Activated CD4-positive, alpha-beta T cell treated with anti-CD3 and anti-CD28 coated beads for 36 hours (primary cell): Measurements from ENCODE around the gene CARHSP1. TPM values are rescaled to one million over a fixed set of nuclear protein-coding genes. Genes with fewer than 3 reads are reported as not detected.

Experiments used
- ATAC-seq: fragments of 200-7000 bp; cut with Tn5 transposase; one replicate; pipeline ENCODE4 v1.10.0; 2021; ENCODE audit warnings: mild to moderate bottlenecking, moderate library complexity
- CTCF ChIA-PET: fragments of 350-600 bp; sonication (Branson Sonifier 250); formaldehyde crosslinking; loops from one replicate; lab custom pipeline; 2021; ENCODE audit warnings: antibody characterized with exemption; lab: Charles Lee
- POLR2A ChIA-PET: fragments of 350-600 bp; sonication (Branson Sonifier 250); formaldehyde crosslinking; loops from one replicate; lab custom pipeline; 2021; ENCODE audit warnings: antibody characterized with exemption, inconsistent platforms; lab: Charles Lee
- DNase-seq: peaks from one replicate; pipeline ENCODE4 v3.0.0-alpha.2; 2020
- H3K27ac Mint-ChIP-seq: one replicate; pipeline ENCODE4 v1.8.0; 2021; ENCODE audit warnings: mixed read lengths
- H3K27me3 Mint-ChIP-seq: one replicate; pipeline ENCODE4 v1.8.0; 2021; ENCODE audit warnings: mixed read lengths
- H3K36me3 Mint-ChIP-seq: one replicate; pipeline ENCODE4 v1.8.0; 2021; ENCODE audit warnings: low read depth, mixed read lengths
- H3K4me1 Mint-ChIP-seq: one replicate; pipeline ENCODE4 v1.8.0; 2021; ENCODE audit warnings: mixed read lengths
- H3K4me3 Mint-ChIP-seq: one replicate; pipeline ENCODE4 v1.8.0; 2021; ENCODE audit warnings: mild to moderate bottlenecking, moderate library complexity, mixed read lengths
- H3K9me3 Mint-ChIP-seq: one replicate; pipeline ENCODE4 v1.8.0; 2021; ENCODE audit warnings: low read depth, mixed read lengths
- intact Hi-C, 2 experiments: fragments of 100-400 bp; cut with DNase I in 1 of 2; cut with micrococcal nuclease in 1 of 2; formaldehyde crosslinking; loops; one replicate each; pipeline versions ENCODE4 v1.14.2 to v1.15.1; 2022 to 2024; cut with DNase I, micrococcal nuclease
- total RNA-seq, 2 experiments: library from RNA; stranded (reverse); gene quantifications; one replicate each; pipeline ENCODE4 v1.2.3, GENCODE V29; 2021

The CARHSP1 gene
- total RNA-seq, 2 experiments from 2014 or later, result 49.4 to 64.5 TPM

DNA sequence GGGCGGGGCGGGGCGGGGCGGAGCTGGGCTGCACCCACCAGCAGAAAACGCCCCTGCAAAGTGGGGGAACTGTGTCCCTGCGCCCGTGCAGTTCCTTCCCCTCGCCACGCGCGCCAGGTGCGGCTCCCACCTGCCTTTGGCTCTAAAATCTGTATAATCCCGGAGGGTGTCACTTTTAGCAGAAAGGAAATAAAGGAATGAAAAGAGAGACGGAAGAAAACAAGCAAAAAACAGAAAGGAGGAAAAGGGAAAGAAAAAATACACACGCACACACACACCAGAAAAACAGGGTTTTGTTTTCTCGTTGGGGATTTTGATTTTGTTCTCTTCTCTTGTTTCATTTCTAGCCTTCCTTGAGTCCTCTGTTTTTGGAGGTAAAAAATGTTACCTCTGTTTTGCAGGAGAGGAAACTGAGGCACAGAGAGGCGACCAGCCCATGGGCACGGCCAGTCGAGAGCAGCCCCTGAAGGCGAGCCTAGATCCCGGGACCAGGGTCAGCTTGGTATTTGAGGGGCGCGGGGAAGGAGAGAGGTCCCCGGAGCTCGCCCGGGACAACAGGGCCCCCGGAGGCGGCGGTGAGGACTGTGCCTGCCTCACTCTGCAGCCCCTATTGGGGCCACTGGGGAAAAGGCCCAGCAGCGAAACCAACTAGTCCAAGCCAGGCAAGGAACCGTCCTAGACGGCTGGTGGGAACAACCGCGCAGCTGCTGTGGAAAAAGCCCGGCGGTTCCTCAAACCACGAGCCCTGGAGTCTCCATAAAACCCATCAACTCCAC, 594 bp upstream of the CARHSP1 start:
- Mint-ChIP-seq H3K4me1 (peaks cover 38% of the 10 kb centered on the region), H3K27me3 (no peaks in the 10 kb centered on the region), H3K36me3 (peaks cover 10% of the 10 kb centered on the region), H3K27ac (peak overlapping the region; percentile 90), H3K4me3 (peak overlapping the region; percentile 87), H3K9me3 (no peaks in the 10 kb centered on the region)
- intact Hi-C loops, result loop anchor here (1.0 to 5.0 kb wide), 10 partner anchors 11 to 303 kb away; partner anchors contain the start of genes PMM2 (in 2 of the 2), TMEM186 (in 2 of the 2), ABAT (in 1 of the 2) and HAPSTR1 (in 1 of the 2)
- peak; percentile 29 for DNase-seq
- no peak for ATAC-seq
- POLR2A ChIA-PET, result interaction anchor here (0.6 to 2.2 kb wide), 10 partner anchors 9 to 234 kb away, joined by 3 to 13 read pairs (median 4); partner anchors contain the start of genes HAPSTR1 and USP7
- CTCF ChIA-PET, result interaction anchor here (0.6 to 2.2 kb wide), 6 partner anchors 9 to 302 kb away, joined by 3 to 22 read pairs (median 6); no protein-coding TSS in a partner anchor

GRCh38 chr16:8867932-8868415, 832 bp downstream of the CARHSP1 start:
- peak; percentile 54 for DNase-seq
- H3K27ac Mint-ChIP-seq, result peak overlapping the region; percentile 92
- peak overlapping the region; percentile 87 for H3K4me3 Mint-ChIP-seq

GRCh38 chr16:8867216-8867931, 1.4 kb downstream of the CARHSP1 start:
- Mint-ChIP-seq H3K9me3 (no peaks in the 10 kb centered on the region), H3K4me3 (peak overlapping the region; percentile 87), H3K27me3 (no peaks in the 10 kb centered on the region), H3K36me3 (peaks cover 13% of the 10 kb centered on the region), H3K4me1 (peaks cover 43% of the 10 kb centered on the region), H3K27ac (peak overlapping the region; percentile 92)
- peak; percentile 42 for DNase-seq
- POLR2A ChIA-PET, result interaction anchor here (0.5 to 1.1 kb wide), 2 partner anchors 16 to 92 kb away, joined by 8 read pairs; no protein-coding TSS in a partner anchor
- CTCF ChIA-PET, result interaction anchor here (0.6 to 2.0 kb wide), 3 partner anchors 13 to 204 kb away, joined by 3 to 16 read pairs (median 4); no protein-coding TSS in a partner anchor
- ATAC-seq, result no peak
- intact Hi-C loops, result loop anchor here in 1 of 2 experiments (5.0 kb wide), 1 partner anchor 300 kb away; no protein-coding TSS in a partner anchor

More at GRCh38 chr16:8867932-8868415, 832 bp downstream of the CARHSP1 start:
- peaks cover 40% of the 10 kb centered on the region for H3K4me1 Mint-ChIP-seq
- no peaks in the 10 kb centered on the region for H3K9me3 Mint-ChIP-seq
- intact Hi-C loops, result loop anchor here (2.0 to 5.0 kb wide), 4 partner anchors 13 to 301 kb away; partner anchors contain the start of genes PMM2 (in 1 of the 2) and TMEM186 (in 1 of the 2)
- ATAC-seq, result no peak
- no peaks in the 10 kb centered on the region for H3K27me3 Mint-ChIP-seq
- ChIA-PET CTCF (interaction anchor here (0.6 to 2.0 kb wide), 2 partner anchors 12 to 141 kb away, joined by 3 to 16 read pairs; no protein-coding TSS in a partner anchor), POLR2A (interaction anchor here (1.1 to 1.4 kb wide), 2 partner anchors 16 to 223 kb away, joined by 8 to 13 read pairs; partner anchors contain the start of gene HAPSTR1)
- peaks cover 10% of the 10 kb centered on the region for H3K36me3 Mint-ChIP-seq

DNA sequence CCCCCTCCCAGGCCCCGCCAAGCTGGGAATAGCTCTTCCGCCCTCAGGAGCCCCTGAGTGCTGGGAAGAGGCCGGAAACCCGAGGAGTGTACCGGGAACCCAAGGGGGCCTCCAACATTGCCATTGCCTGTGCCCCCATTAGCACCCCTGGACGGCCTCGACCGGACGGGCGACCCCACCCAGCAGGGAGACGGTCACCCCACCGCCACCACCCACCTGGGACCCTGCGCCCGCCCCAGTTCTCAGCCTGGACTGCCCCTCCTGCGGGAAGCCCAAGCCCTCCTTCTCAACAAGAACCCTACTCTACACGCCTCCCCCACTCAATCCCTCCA, 2.0 kb downstream of the CARHSP1 start:
- peak overlapping the region; percentile 87 for H3K4me3 Mint-ChIP-seq
- POLR2A ChIA-PET, result interaction anchor here (0.5 kb wide), 1 partner anchor 93 kb away, joined by 8 read pairs; no protein-coding TSS in a partner anchor
- ATAC-seq, result no peak
- CTCF ChIA-PET, result interaction anchor here (0.6 kb wide), 1 partner anchor 203 kb away, joined by 4 read pairs; no protein-coding TSS in a partner anchor
- peaks cover 16% of the 10 kb centered on the region for H3K36me3 Mint-ChIP-seq
- no peaks in the 10 kb centered on the region for H3K9me3 Mint-ChIP-seq
- DNase-seq, result no peak
- intact Hi-C loops, result loop anchor here in 1 of 2 experiments (5.0 kb wide), 1 partner anchor 300 kb away; no protein-coding TSS in a partner anchor
- no peaks in the 10 kb centered on the region for H3K27me3 Mint-ChIP-seq
- peaks cover 43% of the 10 kb centered on the region for H3K4me1 Mint-ChIP-seq
- peak overlapping the region; percentile 92 for H3K27ac Mint-ChIP-seq

GRCh38 chr16:8866118-8866883, 2.5 kb downstream of the CARHSP1 start:
- peak overlapping the region; percentile 87 for H3K4me3 Mint-ChIP-seq

DNA sequence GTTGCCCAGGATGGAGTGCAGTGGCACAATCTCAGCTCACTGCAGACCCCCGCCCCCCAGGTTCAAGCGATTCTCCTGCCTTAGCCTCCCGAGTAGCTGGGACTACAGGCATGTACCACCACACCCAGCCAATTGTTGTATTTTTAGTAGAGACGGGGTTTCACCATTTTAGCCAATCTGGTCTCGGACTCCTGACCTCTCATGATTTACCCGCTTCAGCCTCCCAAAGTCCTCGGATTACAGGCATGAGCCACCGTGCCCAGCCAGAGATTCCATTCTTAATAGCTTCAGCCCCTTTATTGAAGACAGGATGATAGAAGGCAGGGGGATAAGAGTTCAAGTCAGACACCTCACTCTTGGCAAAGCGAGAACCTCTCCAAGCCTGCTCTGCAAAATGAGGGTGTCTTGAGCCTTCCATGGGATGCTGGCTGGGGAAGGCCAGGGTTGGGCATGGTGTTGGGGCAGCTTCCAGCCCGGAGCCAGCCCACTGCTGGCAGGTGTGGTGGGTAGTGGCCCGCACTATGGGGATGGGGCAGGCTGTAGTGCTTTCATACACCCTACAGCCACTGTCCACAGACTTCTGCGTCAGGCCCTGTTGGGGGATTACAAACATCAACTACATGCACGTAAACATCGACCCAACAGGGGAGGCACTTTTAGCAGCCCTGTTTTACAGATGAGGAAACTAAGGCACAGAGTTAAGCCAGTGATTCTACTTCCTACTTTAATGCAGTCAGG, 3.5 kb downstream of the CARHSP1 start:
- intact Hi-C loops, result loop anchor here in 1 of 2 experiments (5.0 kb wide), 1 partner anchor 298 kb away; no protein-coding TSS in a partner anchor
- ChIA-PET CTCF (interaction anchor here (1.0 to 2.2 kb wide), 2 partner anchors 15 to 71 kb away, joined by 3 to 7 read pairs; no protein-coding TSS in a partner anchor), POLR2A (interaction anchor here (1.1 kb wide), 1 partner anchor 23 kb away, joined by 3 read pairs; no protein-coding TSS in a partner anchor)
- ATAC-seq (no peak), DNase-seq (no peak)
- H3K9me3 Mint-ChIP-seq, result no peaks in the 10 kb centered on the region
- H3K4me3 Mint-ChIP-seq, result peak overlapping the region; percentile 15
- no peak overlapping the region for H3K27ac Mint-ChIP-seq
- H3K27me3 Mint-ChIP-seq, result no peaks in the 10 kb centered on the region
- H3K36me3 Mint-ChIP-seq, result peaks cover 20% of the 10 kb centered on the region
- H3K4me1 Mint-ChIP-seq, result peaks cover 33% of the 10 kb centered on the region

More at GRCh38 chr16:8866118-8866883, 2.5 kb downstream of the CARHSP1 start:
- peaks cover 19% of the 10 kb centered on the region for H3K36me3 Mint-ChIP-seq
- H3K4me1 Mint-ChIP-seq, result peaks cover 41% of the 10 kb centered on the region
- ATAC-seq (no peak), DNase-seq (no peak)
- ChIA-PET POLR2A (interaction anchor here (0.5 kb wide), 1 partner anchor 93 kb away, joined by 8 read pairs; no protein-coding TSS in a partner anchor), CTCF (interaction anchor here (2.2 kb wide), 1 partner anchor 14 kb away, joined by 7 read pairs; no protein-coding TSS in a partner anchor)
- no peaks in the 10 kb centered on the region for H3K9me3 Mint-ChIP-seq
- intact Hi-C loops, result loop anchor here in 1 of 2 experiments (5.0 kb wide), 1 partner anchor 299 kb away; no protein-coding TSS in a partner anchor
- no peak overlapping the region for H3K27ac Mint-ChIP-seq
- H3K27me3 Mint-ChIP-seq, result no peaks in the 10 kb centered on the region

GRCh38 chr16:8864480-8865110, 4.2 kb downstream of the CARHSP1 start:
- ChIA-PET CTCF (interaction anchor here (1.0 to 2.2 kb wide), 3 partner anchors 16 to 72 kb away, joined by 3 to 7 read pairs (median 3); no protein-coding TSS in a partner anchor), POLR2A (interaction anchor here (1.1 kb wide), 1 partner anchor 24 kb away, joined by 3 read pairs; no protein-coding TSS in a partner anchor)
- no peak overlapping the region for H3K4me3 Mint-ChIP-seq
- H3K36me3 Mint-ChIP-seq, result peaks cover 20% of the 10 kb centered on the region
- no peaks in the 10 kb centered on the region for H3K9me3 Mint-ChIP-seq
- ATAC-seq (no peak), DNase-seq (no peak)
- peaks cover 29% of the 10 kb centered on the region for H3K4me1 Mint-ChIP-seq
- intact Hi-C loops, result loop anchor here in 1 of 2 experiments (5.0 kb wide), 1 partner anchor 297 kb away; no protein-coding TSS in a partner anchor
- no peaks in the 10 kb centered on the region for H3K27me3 Mint-ChIP-seq
- H3K27ac Mint-ChIP-seq, result no peak overlapping the region

DNA sequence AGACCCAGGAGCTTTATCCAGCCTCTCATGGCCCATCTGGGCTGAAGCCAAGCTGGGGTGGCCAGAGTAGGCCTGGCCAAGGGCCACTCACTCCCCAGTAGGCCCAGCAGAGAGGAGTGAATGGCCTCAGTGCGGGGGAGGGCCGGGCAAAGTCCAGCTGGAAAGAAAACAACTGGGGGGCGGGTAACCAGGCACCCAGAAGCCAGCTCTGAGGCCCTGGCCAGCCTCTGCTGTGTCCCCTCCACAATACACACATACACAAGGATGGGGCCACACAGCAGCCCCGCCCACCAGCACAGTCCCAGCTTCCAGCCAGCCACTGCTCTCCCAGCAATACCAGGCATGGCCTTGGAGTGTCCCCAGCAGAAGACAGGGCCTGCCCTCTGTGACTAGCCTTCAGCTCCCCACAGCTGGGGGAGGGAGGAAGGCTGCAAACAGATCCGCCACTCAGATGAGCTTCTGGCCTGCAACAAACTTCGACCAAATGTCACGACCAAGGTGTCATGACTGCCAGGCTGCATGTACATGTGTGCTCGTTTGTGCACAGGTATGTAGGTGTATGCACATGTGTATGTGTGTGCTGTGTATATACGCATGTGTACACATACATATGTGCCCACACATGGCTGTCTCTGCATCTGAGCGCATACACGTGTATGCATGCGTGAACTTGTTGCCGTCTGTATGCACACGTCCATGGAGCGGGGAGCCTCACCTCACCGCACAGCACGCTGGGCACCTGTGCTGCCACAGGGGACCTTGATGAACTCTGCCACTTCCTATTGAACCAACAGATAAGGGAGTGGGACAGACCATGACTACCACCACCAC, 5.0 kb downstream of the CARHSP1 start:
- Mint-ChIP-seq H3K36me3 (peaks cover 20% of the 10 kb centered on the region), H3K4me3 (no peak overlapping the region), H3K27ac (no peak overlapping the region), H3K27me3 (no peaks in the 10 kb centered on the region), H3K4me1 (peaks cover 25% of the 10 kb centered on the region), H3K9me3 (no peaks in the 10 kb centered on the region)
- ChIA-PET CTCF (interaction anchor here (0.7 to 2.2 kb wide), 5 partner anchors 16 to 72 kb away, joined by 3 to 7 read pairs (median 3); no protein-coding TSS in a partner anchor), POLR2A (no interaction called here)
- ATAC-seq, result no peak
- intact Hi-C loops, result no loop called here
- no peak for DNase-seq
